ENCODE measurements around the gene PBX3.

Gene PBX3

GRCh38 chr9:125747765-125748445 is 732 bp downstream of the PBX3 start:
- no peak for TF ChIP-seq CTCF (IDR thresholded peaks at IDR 0.05; ENCODE audit: control insufficient read depth, extremely low read depth, insufficient read depth)
- DNase-seq (ENCODE audit: low read depth): no peak
- H3K4me3 ChIP-seq (ENCODE audit: low read depth, low read length): peak overlapping the region; percentile 61

- no peak for DNase-seq (ENCODE audit: low read depth)
- H3K4me3 ChIP-seq (ENCODE audit: low read depth, low read length): peak overlapping the region; percentile 61
- no peak for TF ChIP-seq CTCF (IDR thresholded peaks at IDR 0.05; ENCODE audit: control insufficient read depth, extremely low read depth, insufficient read depth)
Observed at GRCh38 chr9:125748446-125749099, 1.4 kb downstream of the PBX3 start.

GRCh38 chr9:125749287-125749935 is 2.2 kb downstream of the PBX3 start:
- H3K4me3 ChIP-seq (ENCODE audit: low read depth, low read length): no peak overlapping the region
- no peak for TF ChIP-seq CTCF (IDR thresholded peaks at IDR 0.05; ENCODE audit: control insufficient read depth, extremely low read depth, insufficient read depth)

DNA sequence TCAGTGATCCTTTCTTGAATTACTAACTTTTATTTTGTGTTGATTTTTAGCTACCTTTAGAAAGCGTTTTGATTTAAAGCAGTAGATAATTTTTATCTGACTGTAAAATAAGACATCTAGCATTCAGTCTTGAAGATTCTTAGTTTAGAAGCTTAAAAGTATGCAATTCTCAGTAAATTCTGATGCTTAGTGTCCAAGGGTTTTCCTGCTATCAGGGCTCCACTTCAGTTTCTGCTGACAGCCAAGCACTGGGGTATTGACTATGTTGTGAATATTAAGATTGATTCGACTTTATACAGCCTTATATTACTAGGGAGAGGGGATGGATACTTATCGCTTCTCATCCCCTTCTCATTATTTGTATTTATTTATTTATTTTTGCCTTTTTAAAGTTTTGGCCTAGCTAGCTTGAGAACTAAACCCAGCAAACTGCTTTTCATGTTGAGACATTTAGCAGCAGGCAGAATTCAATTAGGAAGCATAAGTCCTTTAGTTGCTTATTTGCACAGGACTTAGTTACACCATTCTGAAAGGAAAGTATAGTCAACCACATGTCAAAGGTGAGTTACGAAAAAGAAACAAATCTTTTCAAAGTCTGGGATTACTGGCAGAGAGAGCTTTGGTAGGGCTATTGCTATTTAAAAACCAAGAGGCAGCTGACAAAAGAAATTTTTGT is 2.9 kb downstream of the PBX3 start:
- TF ChIP-seq CTCF (IDR thresholded peaks at IDR 0.05; ENCODE audit: control insufficient read depth, extremely low read depth, insufficient read depth): no peak
- DNase-seq (ENCODE audit: low read depth): no peak
- no peak overlapping the region for H3K4me3 ChIP-seq (ENCODE audit: low read depth, low read length)

More at GRCh38 chr9:125749287-125749935, 2.2 kb downstream of the PBX3 start:
- no peak for DNase-seq (ENCODE audit: low read depth)

GRCh38 chr9:125750627-125751011 is 3.4 kb downstream of the PBX3 start:
- H3K4me3 ChIP-seq (ENCODE audit: low read depth, low read length): no peak overlapping the region
- TF ChIP-seq CTCF (IDR thresholded peaks at IDR 0.05; ENCODE audit: control insufficient read depth, extremely low read depth, insufficient read depth): no peak
- DNase-seq (ENCODE audit: low read depth): no peak

- no peak for DNase-seq (ENCODE audit: low read depth)
- H3K4me3 ChIP-seq (ENCODE audit: low read depth, low read length): no peak overlapping the region
- no peak for TF ChIP-seq CTCF (IDR thresholded peaks at IDR 0.05; ENCODE audit: control insufficient read depth, extremely low read depth, insufficient read depth)
Observed at GRCh38 chr9:125752070-125752628, 5.0 kb downstream of the PBX3 start.
